Measurements from ENCODE around the gene RAMAC. TPM values are rescaled to one million over a fixed set of nuclear protein-coding genes. Genes with fewer than 3 reads are reported as not detected.

The RAMAC gene
- polyA plus RNA-seq, 4 donors, result 18.2 to 28.8 (median 20.2) TPM

DNA sequence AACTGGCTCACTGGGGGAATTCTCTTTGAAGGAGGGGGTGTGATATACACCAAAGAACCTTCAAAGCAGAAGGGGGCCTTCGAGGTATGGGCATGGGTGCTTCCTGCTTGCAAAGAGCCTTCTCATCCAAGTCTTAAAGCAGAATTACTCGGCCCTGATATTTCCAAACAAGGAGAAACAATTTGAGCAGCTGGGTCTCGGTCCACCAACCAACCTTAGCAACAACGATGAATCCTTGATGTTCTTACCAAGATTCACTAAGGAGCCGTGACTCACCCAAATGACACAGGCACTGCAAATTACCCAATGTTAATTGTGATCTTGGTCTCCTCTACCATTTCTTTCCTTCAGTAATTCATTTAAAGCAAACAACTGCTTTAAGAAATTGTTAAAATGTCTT is 41.2 kb upstream of the RAMAC start:
- no peak overlapping the region for H3K4me3 ChIP-seq (ENCODE audit: low read depth in 1 of 3, low read length in 3 of 3)
- FAIRE-seq (no peak), DNase-seq (no peak)
- no peaks in the 10 kb centered on the region for H3K4me1 ChIP-seq (ENCODE audit: control insufficient read depth in 3 of 3, insufficient read depth in 2 of 3, low read depth in 1 of 3, low read length in 2 of 3)
- no peaks in the 10 kb centered on the region for H3K9me3 ChIP-seq (ENCODE audit: control insufficient read depth in 2 of 2, insufficient read depth in 1 of 2, low read depth in 1 of 2, low read length in 1 of 2)
- H3K27me3 ChIP-seq (ENCODE audit: control insufficient read depth in 3 of 3, insufficient read depth in 3 of 3, low read length in 3 of 3), result peaks cover 0 to 4% (median 0%) of the 10 kb centered on the region in 3 donors
- WGBS, 3 donors, result 70 to 89% (median 74%) methylated on average over 5 of the region's 5 CpGs
- H3K27ac ChIP-seq (ENCODE audit: low read depth in 1 of 3, low read length in 2 of 3), result no peak overlapping the region
- no peaks in the 10 kb centered on the region for H3K36me3 ChIP-seq (ENCODE audit: control insufficient read depth in 3 of 3, insufficient read depth in 2 of 3, low read depth in 1 of 3, low read length in 3 of 3)

DNA sequence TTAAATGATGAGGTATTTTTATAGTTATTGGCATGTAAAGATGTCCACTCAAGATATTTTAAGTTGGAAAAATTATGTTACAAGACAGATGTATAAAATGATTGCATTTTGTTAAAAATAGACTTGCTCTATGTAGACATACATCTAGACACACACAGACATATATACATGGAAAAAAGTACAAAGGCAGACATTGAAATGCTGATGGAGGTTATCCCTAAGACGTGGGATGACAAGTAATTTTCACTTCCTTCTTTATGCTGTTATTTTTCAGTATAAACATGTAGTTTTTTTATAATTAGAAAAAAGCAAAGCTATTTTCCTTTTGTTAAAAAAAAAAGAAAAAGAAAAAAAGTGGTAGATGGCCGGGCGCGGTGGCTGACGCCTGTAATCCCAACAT is 40.7 kb upstream of the RAMAC start:
- H3K4me3 ChIP-seq (ENCODE audit: low read depth in 1 of 3, low read length in 3 of 3), result no peak overlapping the region
- H3K27me3 ChIP-seq (ENCODE audit: control insufficient read depth in 3 of 3, insufficient read depth in 3 of 3, low read length in 3 of 3), result peaks cover 0 to 9% (median 2%) of the 10 kb centered on the region in 3 donors
- FAIRE-seq (no peak), DNase-seq (no peak)
- 84 to 95% (median 90%) methylated on average over 5 of the region's 5 CpGs for WGBS, 3 donors
- no peaks in the 10 kb centered on the region for H3K9me3 ChIP-seq (ENCODE audit: control insufficient read depth in 2 of 2, insufficient read depth in 1 of 2, low read depth in 1 of 2, low read length in 1 of 2)
- no peak overlapping the region for H3K27ac ChIP-seq (ENCODE audit: low read depth in 1 of 3, low read length in 2 of 3)
- no peaks in the 10 kb centered on the region for H3K4me1 ChIP-seq (ENCODE audit: control insufficient read depth in 3 of 3, insufficient read depth in 2 of 3, low read depth in 1 of 3, low read length in 2 of 3)
- H3K36me3 ChIP-seq (ENCODE audit: control insufficient read depth in 3 of 3, insufficient read depth in 2 of 3, low read depth in 1 of 3, low read length in 3 of 3), result no peaks in the 10 kb centered on the region

DNA sequence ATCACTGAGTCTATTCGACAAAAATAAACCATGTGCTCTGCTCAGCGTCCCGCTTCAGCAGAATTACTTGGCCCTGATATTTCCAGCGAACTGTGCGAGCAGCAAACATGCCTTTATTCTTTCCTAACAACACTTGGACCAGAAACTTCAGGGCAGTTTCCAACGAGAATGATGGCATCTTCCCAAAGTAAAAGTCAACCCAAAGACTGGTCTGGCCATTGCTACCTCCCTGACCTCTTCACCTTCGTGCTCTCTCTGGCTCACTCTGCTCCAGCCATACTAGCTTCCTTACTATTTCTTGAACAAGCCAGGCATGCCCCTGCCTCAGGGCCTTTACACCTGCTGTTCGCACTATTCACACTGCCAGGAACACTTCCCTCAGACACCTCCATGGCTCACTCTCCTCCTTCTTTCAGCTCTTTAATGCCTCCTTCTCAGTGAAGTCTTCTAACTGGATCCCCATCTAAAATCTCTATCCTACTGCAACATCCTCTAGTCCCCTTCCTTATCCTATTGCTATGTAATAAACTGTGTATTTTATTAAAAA is 39.8 kb upstream of the RAMAC start:
- FAIRE-seq (no peak), DNase-seq (no peak)
- H3K27ac ChIP-seq (ENCODE audit: low read depth in 1 of 3, low read length in 2 of 3), result no peak overlapping the region
- H3K9me3 ChIP-seq (ENCODE audit: control insufficient read depth in 2 of 2, insufficient read depth in 1 of 2, low read depth in 1 of 2, low read length in 1 of 2), result no peaks in the 10 kb centered on the region
- no peaks in the 10 kb centered on the region for H3K36me3 ChIP-seq (ENCODE audit: control insufficient read depth in 3 of 3, insufficient read depth in 2 of 3, low read depth in 1 of 3, low read length in 3 of 3)
- 75 to 87% (median 79%) methylated on average over 8 of the region's 8 CpGs for WGBS, 3 donors
- peaks cover 0 to 9% (median 7%) of the 10 kb centered on the region in 3 donors for H3K27me3 ChIP-seq (ENCODE audit: control insufficient read depth in 3 of 3, insufficient read depth in 3 of 3, low read length in 3 of 3)
- no peaks in the 10 kb centered on the region for H3K4me1 ChIP-seq (ENCODE audit: control insufficient read depth in 3 of 3, insufficient read depth in 2 of 3, low read depth in 1 of 3, low read length in 2 of 3)
- H3K4me3 ChIP-seq (ENCODE audit: low read depth in 1 of 3, low read length in 3 of 3), result no peak overlapping the region

DNA sequence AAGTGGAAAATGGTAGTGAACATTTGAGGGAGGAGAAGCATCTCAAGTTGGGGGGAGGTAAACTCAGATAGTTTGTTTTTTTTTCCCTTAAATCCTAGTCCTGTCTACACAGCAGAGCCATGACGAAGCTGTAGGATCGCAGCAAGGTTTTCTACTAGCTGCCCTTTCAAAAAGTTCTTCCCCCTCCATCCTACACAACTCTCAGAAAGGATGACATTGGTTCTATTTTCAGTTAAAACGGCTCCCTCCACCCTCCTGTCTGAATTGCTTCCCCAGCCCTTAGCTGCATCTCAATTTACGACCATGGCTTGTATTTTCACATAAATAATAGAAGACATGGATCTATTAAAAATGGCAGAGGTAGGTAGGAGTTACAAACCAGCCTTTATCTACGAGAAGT is 35.7 kb upstream of the RAMAC start:
- 58 to 82% (median 72%) methylated on average over 5 of the region's 5 CpGs for WGBS, 3 donors
- DNase-seq (no peak), FAIRE-seq (no peak)
- H3K4me3 ChIP-seq (ENCODE audit: low read depth in 1 of 3, low read length in 3 of 3), result no peak overlapping the region
- H3K27me3 ChIP-seq (ENCODE audit: control insufficient read depth in 3 of 3, insufficient read depth in 3 of 3, low read length in 3 of 3), result peaks cover 0 to 15% (median 12%) of the 10 kb centered on the region in 3 donors
- no peaks in the 10 kb centered on the region for H3K36me3 ChIP-seq (ENCODE audit: control insufficient read depth in 3 of 3, insufficient read depth in 2 of 3, low read depth in 1 of 3, low read length in 3 of 3)
- H3K4me1 ChIP-seq (ENCODE audit: control insufficient read depth in 3 of 3, insufficient read depth in 2 of 3, low read depth in 1 of 3, low read length in 2 of 3), result no peaks in the 10 kb centered on the region
- H3K27ac ChIP-seq (ENCODE audit: low read depth in 1 of 3, low read length in 2 of 3), result no peak overlapping the region
- no peaks in the 10 kb centered on the region for H3K9me3 ChIP-seq (ENCODE audit: control insufficient read depth in 2 of 2, insufficient read depth in 1 of 2, low read depth in 1 of 2, low read length in 1 of 2)

DNA sequence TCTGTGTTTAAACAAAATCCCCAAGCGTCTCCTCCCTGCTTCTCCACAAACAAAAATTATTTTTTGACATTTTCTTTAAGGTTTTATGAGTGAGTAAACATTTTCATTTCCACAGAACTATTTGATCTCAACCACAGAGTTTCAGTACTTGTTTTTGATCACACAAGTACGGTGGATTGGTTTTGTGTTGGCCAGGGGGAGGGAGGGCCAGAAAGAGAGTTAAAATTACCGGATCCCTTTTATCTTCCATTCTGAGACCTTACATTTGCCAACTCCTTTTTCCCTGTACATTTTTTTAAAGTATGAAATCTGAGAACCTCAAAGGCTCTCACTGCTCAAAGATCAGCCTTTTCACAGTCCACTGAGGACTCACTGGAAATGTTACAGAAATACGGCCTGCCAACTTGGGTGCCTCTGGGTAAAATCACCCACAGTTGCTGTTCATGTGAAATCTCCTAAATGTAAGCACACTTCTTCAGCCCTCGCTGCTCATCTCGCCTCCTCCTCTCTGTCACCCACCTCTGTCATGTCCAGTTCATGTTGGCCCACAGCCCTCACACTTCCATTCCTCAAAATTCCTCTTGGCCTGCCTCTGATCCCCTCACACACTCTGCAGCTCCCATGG is 35.2 kb upstream of the RAMAC start:
- no peaks in the 10 kb centered on the region for H3K9me3 ChIP-seq (ENCODE audit: control insufficient read depth in 2 of 2, insufficient read depth in 1 of 2, low read depth in 1 of 2, low read length in 1 of 2)
- FAIRE-seq (no peak), DNase-seq (no peak)
- H3K36me3 ChIP-seq (ENCODE audit: control insufficient read depth in 3 of 3, insufficient read depth in 2 of 3, low read depth in 1 of 3, low read length in 3 of 3), result no peaks in the 10 kb centered on the region
- H3K4me3 ChIP-seq (ENCODE audit: low read depth in 1 of 3, low read length in 3 of 3), result no peak overlapping the region
- H3K27me3 ChIP-seq (ENCODE audit: control insufficient read depth in 3 of 3, insufficient read depth in 3 of 3, low read length in 3 of 3), result peaks cover 0 to 15% (median 12%) of the 10 kb centered on the region in 3 donors
- H3K4me1 ChIP-seq (ENCODE audit: control insufficient read depth in 3 of 3, insufficient read depth in 2 of 3, low read depth in 1 of 3, low read length in 2 of 3), result no peaks in the 10 kb centered on the region
- 64 to 81% (median 64%) methylated on average over 6 of the region's 6 CpGs for WGBS, 3 donors
- H3K27ac ChIP-seq (ENCODE audit: low read depth in 1 of 3, low read length in 2 of 3), result no peak overlapping the region

DNA sequence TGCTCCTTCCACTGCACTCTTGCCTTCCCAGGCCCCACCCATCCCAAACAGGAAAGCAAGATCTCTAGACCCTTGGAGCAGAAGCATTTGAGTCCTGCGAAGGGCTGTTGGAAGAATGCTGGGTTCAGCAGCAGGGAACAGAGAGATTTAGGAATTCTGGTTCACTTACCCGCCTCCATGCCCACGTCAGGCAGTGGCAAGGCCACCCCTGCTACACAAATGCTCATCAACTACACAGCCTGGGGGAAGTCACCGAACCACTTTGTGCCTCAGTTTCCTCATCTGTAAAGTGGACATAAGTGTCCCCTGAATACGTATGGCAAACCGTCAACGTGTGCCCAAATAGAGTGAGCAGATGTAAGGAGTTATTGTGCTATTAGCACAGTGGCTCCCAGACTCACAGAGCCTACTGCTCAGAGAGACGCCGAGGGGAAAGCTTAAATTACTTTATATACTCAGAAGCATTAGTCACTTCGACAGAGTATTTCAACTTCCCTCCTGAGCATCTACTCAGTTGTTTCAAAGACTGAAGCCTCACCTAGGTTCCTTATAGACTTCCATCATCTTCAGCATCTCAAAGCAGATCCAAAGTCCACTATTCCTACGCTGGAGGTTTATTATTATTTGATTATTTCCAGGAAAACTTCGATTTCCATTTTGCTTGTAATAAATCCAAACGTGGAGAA is 34.4 kb upstream of the RAMAC start:
- WGBS, 3 donors, result 32 to 53% (median 37%) methylated on average over 13 of the region's 13 CpGs
- no peaks in the 10 kb centered on the region for H3K4me1 ChIP-seq (ENCODE audit: control insufficient read depth in 3 of 3, insufficient read depth in 2 of 3, low read depth in 1 of 3, low read length in 2 of 3)
- peaks cover 0 to 15% (median 12%) of the 10 kb centered on the region in 3 donors for H3K27me3 ChIP-seq (ENCODE audit: control insufficient read depth in 3 of 3, insufficient read depth in 3 of 3, low read length in 3 of 3)
- FAIRE-seq (no peak), DNase-seq (peak; percentile 13 to 39)
- peak overlapping the region in 2 of 3 donors; percentile 32 to 63 for H3K4me3 ChIP-seq (ENCODE audit: low read depth in 1 of 3, low read length in 3 of 3)
- no peaks in the 10 kb centered on the region for H3K36me3 ChIP-seq (ENCODE audit: control insufficient read depth in 3 of 3, insufficient read depth in 2 of 3, low read depth in 1 of 3, low read length in 3 of 3)
- H3K9me3 ChIP-seq (ENCODE audit: control insufficient read depth in 2 of 2, insufficient read depth in 1 of 2, low read depth in 1 of 2, low read length in 1 of 2), result no peaks in the 10 kb centered on the region
- H3K27ac ChIP-seq (ENCODE audit: low read depth in 1 of 3, low read length in 2 of 3), result no peak overlapping the region

DNA sequence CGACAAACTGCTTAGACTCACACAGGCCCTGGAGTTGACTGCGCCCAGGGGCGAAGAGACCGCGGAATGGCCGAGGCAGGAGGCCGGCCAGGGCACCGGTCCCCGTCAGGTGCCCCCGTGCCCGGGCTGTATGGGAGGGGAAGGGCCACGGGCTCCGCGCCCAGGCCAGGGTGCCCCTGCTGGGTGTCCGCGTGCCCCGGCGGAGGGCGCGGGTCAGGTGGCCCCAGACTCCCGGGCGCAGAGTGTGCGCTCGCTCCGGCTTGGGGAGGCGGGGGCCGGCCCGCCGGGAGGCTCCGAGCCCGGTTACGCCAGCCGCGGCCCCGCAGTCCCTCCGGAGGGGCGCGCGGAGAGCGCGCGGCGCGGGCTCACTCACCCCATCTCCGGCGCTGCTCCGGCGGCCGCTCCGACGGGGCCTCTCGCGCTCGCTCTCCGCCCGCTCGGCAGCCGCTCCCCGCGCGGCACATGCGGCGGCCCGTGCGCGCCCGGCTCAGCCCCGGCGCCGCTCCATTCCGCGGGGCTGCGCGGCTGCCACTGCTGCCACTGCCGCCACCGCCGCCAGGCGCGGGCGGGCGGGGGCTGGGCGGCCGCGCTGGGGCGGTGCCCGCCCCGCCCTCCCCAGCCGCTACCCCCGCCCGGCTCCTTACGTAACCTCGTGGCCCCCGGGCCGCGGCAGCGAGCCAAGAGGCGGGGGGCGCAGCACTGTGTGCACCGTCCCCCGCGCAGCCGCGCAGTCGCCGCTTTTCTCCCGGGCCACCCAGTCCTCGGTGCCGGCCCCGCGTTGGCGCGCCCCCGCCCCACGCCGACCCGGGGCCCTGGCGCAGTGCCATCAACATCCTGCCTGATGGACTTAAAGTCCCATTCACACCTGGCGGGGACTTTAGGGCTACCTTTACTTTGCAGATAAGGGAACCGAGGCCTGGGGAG is 33.6 kb upstream of the RAMAC start, which contains the start of gene HOMER2:
Gene HOMER2 (minus strand): TSS at position 563 of the 924 bp plus-strand sequence. CDS start 185 bp downstream, at position 378.
- Histone ChIP-seq H3K9me3 (ENCODE audit: control insufficient read depth in 2 of 2, insufficient read depth in 1 of 2, low read depth in 1 of 2, low read length in 1 of 2) (no peaks in the 10 kb centered on the region), H3K4me1 (ENCODE audit: control insufficient read depth in 3 of 3, insufficient read depth in 2 of 3, low read depth in 1 of 3, low read length in 2 of 3) (no peaks in the 10 kb centered on the region), H3K36me3 (ENCODE audit: control insufficient read depth in 3 of 3, insufficient read depth in 2 of 3, low read depth in 1 of 3, low read length in 3 of 3) (no peaks in the 10 kb centered on the region), H3K4me3 (ENCODE audit: low read depth in 1 of 3, low read length in 3 of 3) (peak within 1 kb of the TSS; percentile 27 to 63 (median 32)), H3K27ac (ENCODE audit: low read depth in 1 of 3, low read length in 2 of 3) (no peak within 1 kb of the TSS), H3K27me3 (ENCODE audit: control insufficient read depth in 3 of 3, insufficient read depth in 3 of 3, low read length in 3 of 3) (peaks cover 0 to 15% (median 12%) of the 10 kb centered on the region in 3 donors)
- FAIRE-seq, result no peak
- WGBS, 3 donors, result 0 to 1% (median 1%) methylated on average over 52 to 119 of the region's 119 CpGs
- peak; percentile 37 to 58 for DNase-seq

DNA sequence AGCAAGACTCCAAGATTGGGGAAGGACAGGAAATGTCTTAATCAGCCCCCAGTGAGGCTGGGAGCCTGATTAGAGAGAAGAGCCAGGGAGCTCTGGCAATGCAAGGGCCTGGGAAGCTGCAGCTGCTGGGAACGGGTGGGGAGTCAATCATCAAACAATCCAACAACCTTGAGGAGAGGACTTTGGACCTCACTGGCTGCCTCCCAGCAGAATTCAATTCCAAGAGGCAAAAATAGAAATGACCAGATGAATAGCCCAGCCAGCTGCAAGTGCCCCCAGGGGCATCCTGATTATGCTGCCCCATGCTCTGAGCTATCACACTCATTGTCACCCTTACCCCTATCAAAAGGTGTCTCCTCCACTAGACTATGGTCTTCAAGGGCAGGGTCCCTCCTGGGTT is 27.4 kb upstream of the RAMAC start:
- Histone ChIP-seq H3K36me3 (ENCODE audit: control insufficient read depth in 3 of 3, insufficient read depth in 2 of 3, low read depth in 1 of 3, low read length in 3 of 3) (no peaks in the 10 kb centered on the region), H3K9me3 (ENCODE audit: control insufficient read depth in 2 of 2, insufficient read depth in 1 of 2, low read depth in 1 of 2, low read length in 1 of 2) (no peaks in the 10 kb centered on the region), H3K4me1 (ENCODE audit: control insufficient read depth in 3 of 3, insufficient read depth in 2 of 3, low read depth in 1 of 3, low read length in 2 of 3) (no peaks in the 10 kb centered on the region), H3K27me3 (ENCODE audit: control insufficient read depth in 3 of 3, insufficient read depth in 3 of 3, low read length in 3 of 3) (no peaks in the 10 kb centered on the region), H3K4me3 (ENCODE audit: low read depth in 1 of 3, low read length in 3 of 3) (no peak overlapping the region), H3K27ac (ENCODE audit: low read depth in 1 of 3, low read length in 2 of 3) (no peak overlapping the region)
- WGBS, 3 donors, result 8 to 50% (median 46%) methylated on average over 1 of the region's 1 CpG
- FAIRE-seq (no peak), DNase-seq (no peak)
